HEK293 (cell line): ENCODE data around the gene BAD.

Source experiments
- CTCF ChIP-seq: fragments of 450-650 bp; formaldehyde crosslinking; IDR thresholded peaks from 2 replicates; pipeline ENCODE4 v1.5.1; 2016; ENCODE audit warnings: missing biosample characterization, missing genetic modification characterization
- GLI4 ChIP-seq: fragments of 450-650 bp; formaldehyde crosslinking; IDR thresholded peaks from 2 replicates; pipeline ENCODE4 v1.5.1; 2016; ENCODE audit warnings: missing biosample characterization, missing genetic modification characterization
- RBAK ChIP-seq: fragments of 450-650 bp; formaldehyde crosslinking; IDR thresholded peaks from 2 replicates; pipeline ENCODE4 v1.5.1; 2016; ENCODE audit warnings: missing biosample characterization, missing genetic modification characterization
- REPIN1 ChIP-seq: fragments of 450-650 bp; formaldehyde crosslinking; IDR thresholded peaks from 2 replicates; pipeline ENCODE4 v1.5.1; 2017; ENCODE audit warnings: missing biosample characterization, missing genetic modification characterization, low read depth
- SP2 ChIP-seq: fragments of 450-650 bp; formaldehyde crosslinking; IDR thresholded peaks from 2 replicates; pipeline ENCODE4 v1.5.1; 2016; ENCODE audit warnings: missing biosample characterization, missing genetic modification characterization
- YY2 ChIP-seq: fragments of 450-650 bp; formaldehyde crosslinking; IDR thresholded peaks from 2 replicates; pipeline ENCODE4 v1.5.1; 2016; ENCODE audit warnings: missing biosample characterization, missing genetic modification characterization
- ZNF16 ChIP-seq: fragments of 450-650 bp; formaldehyde crosslinking; IDR thresholded peaks from 2 replicates; pipeline ENCODE4 v1.5.1; 2016; ENCODE audit warnings: low read depth, missing biosample characterization, missing genetic modification characterization
- ZNF169 ChIP-seq: fragments of 450-650 bp; formaldehyde crosslinking; IDR thresholded peaks from 2 replicates; pipeline ENCODE4 v1.5.1; 2016; ENCODE audit warnings: missing biosample characterization, missing genetic modification characterization
- ZNF571 ChIP-seq: fragments of 450-650 bp; formaldehyde crosslinking; IDR thresholded peaks from 2 replicates; pipeline ENCODE4 v1.5.0; 2017; ENCODE audit warnings: missing biosample characterization, missing genetic modification characterization
- ZNF585B ChIP-seq: fragments of 450-650 bp; formaldehyde crosslinking; IDR thresholded peaks from 2 replicates; pipeline ENCODE4 v1.5.1; 2016; ENCODE audit warnings: missing biosample characterization, missing genetic modification characterization

DNA sequence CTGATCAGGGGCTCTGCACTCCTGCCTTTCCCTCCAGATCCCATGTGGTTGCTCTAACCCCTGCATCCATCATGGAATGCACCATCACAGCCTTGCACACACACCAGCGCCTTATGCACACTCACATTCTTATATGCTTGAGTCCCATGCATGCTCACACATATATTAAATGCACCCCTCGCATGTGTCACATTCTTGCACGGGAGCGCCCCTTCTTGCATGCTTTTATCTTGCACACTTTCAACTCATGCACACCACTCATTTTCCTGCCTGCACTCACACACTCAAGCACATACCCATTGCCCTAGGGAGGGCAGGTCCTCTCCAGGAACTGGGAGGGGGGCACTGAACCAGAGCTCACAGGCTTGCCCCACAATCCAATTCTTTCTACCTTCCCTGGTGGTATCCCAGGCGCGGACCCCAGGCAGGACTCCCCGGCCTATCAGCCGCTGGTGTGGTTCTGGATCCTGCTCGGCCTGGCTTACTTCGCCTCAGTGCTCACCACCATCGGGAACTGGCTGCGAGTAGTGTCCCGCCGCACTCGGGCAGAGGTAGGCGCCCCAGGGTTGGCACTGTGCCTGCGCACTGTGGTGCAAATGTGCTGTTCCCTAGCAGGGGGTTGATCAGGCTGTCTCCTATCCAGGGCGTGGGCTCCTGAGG, 13.4 kb upstream of the BAD start:
- TF ChIP-seq ZNF16 (tag by site-specific recombination) (no peak), REPIN1 (tag by site-specific recombination) (no peak), ZNF571 (tag by site-specific recombination) (no peak), CTCF (tag by site-specific recombination) (no peak), GLI4 (tag by site-specific recombination) (no peak), ZNF169 (tag by site-specific recombination) (no peak), RBAK (no peak), ZNF585B (no peak), YY2 (tag by site-specific recombination) (no peak), SP2 (no peak)
